Neutrophil (primary cell): ENCODE results near the gene NRG3.
"Not testable (repeated sequence)": the region's sequence is repeated elsewhere in the genome, so short reads cannot be mapped to it uniquely, and the experiment has no call there.

Source experiments
- H3K27ac ChIP-seq: fragments of 200-600 bp; sonication (generic); 2 replicates; pipeline ENCODE4 v1.5.1; 2016; ENCODE audit warnings: mild to moderate bottlenecking, moderate library complexity
- H3K27me3 ChIP-seq: fragments of 200-600 bp; sonication (generic); 2 replicates; pipeline ENCODE4 v1.6.0; 2016; ENCODE audit warnings: mild to moderate bottlenecking
- H3K36me3 ChIP-seq: fragments of 200-600 bp; sonication (generic); 2 replicates; pipeline ENCODE4 v1.5.1; 2017
- H3K4me1 ChIP-seq, 2 experiments: fragments of 200-600 bp in 1 of 2; sonication (generic) in 1 of 2; 1 replicate in 1 of 2; 2 replicates in 1 of 2; pipeline versions ENCODE4 v1.5.1 to v1.6.1; 2013 to 2016; ENCODE audit warnings: low read depth in 1 of 2, low read length in 1 of 2, mild to moderate bottlenecking in 1 of 2, moderate library complexity in 1 of 2; ENCODE audit not compliant: control insufficient read depth in 1 of 2, insufficient read depth in 1 of 2
- H3K4me3 ChIP-seq, 2 experiments: fragments of 200-600 bp in 1 of 2; sonication (generic) in 1 of 2; 1 replicate in 1 of 2; 2 replicates in 1 of 2; pipeline ENCODE4 v1.5.1; 2013 to 2016; ENCODE audit warnings: low read depth in 1 of 2, low read length in 1 of 2, mild to moderate bottlenecking in 1 of 2, moderate library complexity in 1 of 2
- H3K9me3 ChIP-seq: fragments of 200-600 bp; sonication (generic); 2 replicates; pipeline ENCODE4 v1.5.1; 2016
- TF ChIP-seq, protein P1 (sequence below): fragments of 200-600 bp; sonication (generic); IDR thresholded peaks from 2 replicates; pipeline ENCODE4 v1.5.1; 2016; ENCODE audit warnings: antibody characterized with exemption

Gene NRG3

GRCh38 chr10:82319074-82319473, 444.1 kb downstream of the NRG3 start:
- H3K27ac ChIP-seq = no peak overlapping the region
- H3K27me3 ChIP-seq = no peaks in the 10 kb centered on the region
- no peak overlapping the region for H3K4me3 ChIP-seq
- TF ChIP-seq, protein P1, sequence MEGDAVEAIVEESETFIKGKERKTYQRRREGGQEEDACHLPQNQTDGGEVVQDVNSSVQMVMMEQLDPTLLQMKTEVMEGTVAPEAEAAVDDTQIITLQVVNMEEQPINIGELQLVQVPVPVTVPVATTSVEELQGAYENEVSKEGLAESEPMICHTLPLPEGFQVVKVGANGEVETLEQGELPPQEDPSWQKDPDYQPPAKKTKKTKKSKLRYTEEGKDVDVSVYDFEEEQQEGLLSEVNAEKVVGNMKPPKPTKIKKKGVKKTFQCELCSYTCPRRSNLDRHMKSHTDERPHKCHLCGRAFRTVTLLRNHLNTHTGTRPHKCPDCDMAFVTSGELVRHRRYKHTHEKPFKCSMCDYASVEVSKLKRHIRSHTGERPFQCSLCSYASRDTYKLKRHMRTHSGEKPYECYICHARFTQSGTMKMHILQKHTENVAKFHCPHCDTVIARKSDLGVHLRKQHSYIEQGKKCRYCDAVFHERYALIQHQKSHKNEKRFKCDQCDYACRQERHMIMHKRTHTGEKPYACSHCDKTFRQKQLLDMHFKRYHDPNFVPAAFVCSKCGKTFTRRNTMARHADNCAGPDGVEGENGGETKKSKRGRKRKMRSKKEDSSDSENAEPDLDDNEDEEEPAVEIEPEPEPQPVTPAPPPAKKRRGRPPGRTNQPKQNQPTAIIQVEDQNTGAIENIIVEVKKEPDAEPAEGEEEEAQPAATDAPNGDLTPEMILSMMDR = no peak
- no peaks in the 10 kb centered on the region for H3K4me1 ChIP-seq
- H3K9me3 ChIP-seq = no peaks in the 10 kb centered on the region
- H3K36me3 ChIP-seq = no peaks in the 10 kb centered on the region

GRCh38 chr10:82319562-82319961, 444.6 kb downstream of the NRG3 start:
- TF ChIP-seq, protein P1 = no peak
- Histone ChIP-seq H3K27ac (no peak overlapping the region), H3K4me3 (no peak overlapping the region), H3K36me3 (no peaks in the 10 kb centered on the region), H3K4me1 (no peaks in the 10 kb centered on the region), H3K9me3 (no peaks in the 10 kb centered on the region), H3K27me3 (no peaks in the 10 kb centered on the region)

- H3K4me3 ChIP-seq = no peak overlapping the region
- H3K27ac ChIP-seq = no peak overlapping the region
- H3K36me3 ChIP-seq = no peaks in the 10 kb centered on the region
- TF ChIP-seq, protein P1 = no peak
- H3K27me3 ChIP-seq = no peaks in the 10 kb centered on the region
- no peaks in the 10 kb centered on the region for H3K9me3 ChIP-seq
- no peaks in the 10 kb centered on the region for H3K4me1 ChIP-seq
These were observed 446.7 kb downstream of the NRG3 start for GRCh38 chr10:82321724-82322123.

DNA sequence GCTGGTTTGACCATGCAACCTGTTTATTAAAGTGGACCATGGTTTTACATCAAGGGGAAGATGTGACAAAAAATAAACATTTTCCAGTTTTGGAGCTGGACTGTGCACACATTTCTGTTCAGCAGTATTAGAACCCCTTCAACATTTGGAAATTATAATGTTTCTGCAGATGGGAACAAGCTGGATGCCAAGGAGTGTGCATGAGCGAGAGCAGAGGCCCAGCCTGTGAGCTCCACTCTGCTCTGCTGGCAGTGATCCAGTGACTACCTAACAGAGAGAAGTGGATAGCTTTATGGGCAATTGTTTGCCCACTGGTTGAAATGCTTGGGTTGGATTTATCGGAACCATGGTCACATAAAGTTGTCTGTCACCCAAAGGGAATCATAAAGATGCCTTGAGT, 456.7 kb downstream of the NRG3 start:
- H3K27me3 ChIP-seq = no peaks in the 10 kb centered on the region
- TF ChIP-seq, protein P1 = no peak
- H3K27ac ChIP-seq = no peak overlapping the region
- H3K36me3 ChIP-seq = no peaks in the 10 kb centered on the region
- H3K4me1 ChIP-seq = no peaks in the 10 kb centered on the region
- H3K4me3 ChIP-seq = no peak overlapping the region
- H3K9me3 ChIP-seq = no peaks in the 10 kb centered on the region

DNA sequence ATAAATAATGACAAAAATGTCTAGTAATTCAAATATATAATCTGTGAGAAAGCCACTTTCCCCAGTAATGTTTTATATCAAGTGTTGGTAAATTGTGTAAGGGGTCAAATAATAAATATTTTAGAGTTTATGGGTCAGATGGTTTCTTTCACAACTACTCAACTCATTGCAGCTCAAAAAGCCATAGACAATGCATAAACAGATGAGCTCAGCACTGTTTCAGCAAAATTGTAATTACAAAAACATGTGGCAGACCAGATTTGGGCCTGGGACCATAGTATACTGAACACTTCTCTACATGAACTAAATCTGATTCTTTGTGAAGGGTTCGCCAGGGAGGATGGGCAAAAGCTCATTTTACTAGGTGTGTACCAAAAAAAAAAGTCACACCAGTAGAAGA, 460.8 kb downstream of the NRG3 start:
- no peak overlapping the region for H3K4me3 ChIP-seq
- TF ChIP-seq, protein P1 = no peak
- H3K36me3 ChIP-seq = no peaks in the 10 kb centered on the region
- H3K4me1 ChIP-seq = no peaks in the 10 kb centered on the region
- H3K27me3 ChIP-seq = no peaks in the 10 kb centered on the region
- no peak overlapping the region for H3K27ac ChIP-seq
- no peaks in the 10 kb centered on the region for H3K9me3 ChIP-seq

DNA sequence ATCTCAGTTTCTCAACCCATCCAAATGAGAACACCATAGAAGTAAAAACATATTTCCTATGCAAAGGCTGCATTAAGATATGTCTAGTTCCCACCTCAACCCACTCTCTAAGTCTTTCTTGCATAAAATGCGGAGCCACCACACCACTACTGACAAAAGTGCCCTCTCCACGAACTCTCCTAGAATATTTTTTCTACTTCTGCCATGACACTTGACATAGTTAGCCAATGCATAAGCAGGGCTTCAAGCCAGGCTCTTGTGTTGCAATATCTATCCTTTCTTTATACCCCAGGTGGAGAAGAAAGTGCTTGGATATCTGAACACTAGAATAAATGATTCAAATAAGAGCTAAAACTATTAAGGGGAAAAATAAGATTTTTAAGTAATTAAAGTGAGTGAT, 465.2 kb downstream of the NRG3 start:
- H3K4me1 ChIP-seq = no peaks in the 10 kb centered on the region
- no peak overlapping the region for H3K4me3 ChIP-seq
- no peak overlapping the region for H3K27ac ChIP-seq
- H3K27me3 ChIP-seq = no peaks in the 10 kb centered on the region
- TF ChIP-seq, protein P1 = no peak
- H3K9me3 ChIP-seq = no peaks in the 10 kb centered on the region
- no peaks in the 10 kb centered on the region for H3K36me3 ChIP-seq

- not testable (repeated sequence) for H3K4me3 ChIP-seq, H3K27me3 ChIP-seq, H3K36me3 ChIP-seq, H3K27ac ChIP-seq, H3K4me1 ChIP-seq, H3K9me3 ChIP-seq
These were observed 474.6 kb downstream of the NRG3 start for GRCh38 chr10:82349590-82349989.
